DMS114 treated with DMSO at 0.1 percent for 48 hours (cell line): Measurements from ENCODE around the gene TAAR2.
A peak's percentile ranks its signal among the peaks of the same experiment; 100 is the strongest.
"Not testable (repeated sequence)": the region's sequence is repeated elsewhere in the genome, so short reads cannot be mapped to it uniquely, and the experiment has no call there.

ENCODE experiments used
- DNase-seq: peaks from one replicate; lab custom pipeline; 2025; ENCODE audit not compliant: unreplicated experiment; lab: John Stamatoyannopoulos, UW

Gene TAAR2, protein sequence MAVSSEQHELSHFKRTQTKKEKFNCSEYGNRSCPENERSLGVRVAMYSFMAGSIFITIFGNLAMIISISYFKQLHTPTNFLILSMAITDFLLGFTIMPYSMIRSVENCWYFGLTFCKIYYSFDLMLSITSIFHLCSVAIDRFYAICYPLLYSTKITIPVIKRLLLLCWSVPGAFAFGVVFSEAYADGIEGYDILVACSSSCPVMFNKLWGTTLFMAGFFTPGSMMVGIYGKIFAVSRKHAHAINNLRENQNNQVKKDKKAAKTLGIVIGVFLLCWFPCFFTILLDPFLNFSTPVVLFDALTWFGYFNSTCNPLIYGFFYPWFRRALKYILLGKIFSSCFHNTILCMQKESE

DNA sequence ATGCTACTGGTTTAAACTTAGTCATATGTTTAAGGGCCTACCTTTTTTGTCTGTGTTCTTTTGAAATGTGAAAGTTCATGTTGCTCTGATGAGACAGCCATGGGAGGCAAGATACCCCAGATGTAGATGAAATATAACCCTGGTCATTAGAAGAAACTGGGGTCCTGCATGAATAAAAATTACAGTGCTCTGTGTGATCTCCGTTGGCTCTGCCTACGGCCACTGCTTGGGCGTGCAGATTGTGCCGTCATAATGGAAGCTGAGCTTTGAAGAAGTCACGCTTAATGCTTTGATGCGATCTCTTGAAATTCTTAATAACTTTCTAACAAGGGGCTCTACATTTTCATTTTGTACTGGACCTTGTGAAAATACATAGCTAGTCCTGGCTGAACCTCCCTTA, at the start of gene TAAR2:
TAAR2 (minus strand) TSS at position 101 of the 400 bp plus-strand sequence; CDS start at position 101, 0 bp downstream.
- no peak for DNase-seq

DNA sequence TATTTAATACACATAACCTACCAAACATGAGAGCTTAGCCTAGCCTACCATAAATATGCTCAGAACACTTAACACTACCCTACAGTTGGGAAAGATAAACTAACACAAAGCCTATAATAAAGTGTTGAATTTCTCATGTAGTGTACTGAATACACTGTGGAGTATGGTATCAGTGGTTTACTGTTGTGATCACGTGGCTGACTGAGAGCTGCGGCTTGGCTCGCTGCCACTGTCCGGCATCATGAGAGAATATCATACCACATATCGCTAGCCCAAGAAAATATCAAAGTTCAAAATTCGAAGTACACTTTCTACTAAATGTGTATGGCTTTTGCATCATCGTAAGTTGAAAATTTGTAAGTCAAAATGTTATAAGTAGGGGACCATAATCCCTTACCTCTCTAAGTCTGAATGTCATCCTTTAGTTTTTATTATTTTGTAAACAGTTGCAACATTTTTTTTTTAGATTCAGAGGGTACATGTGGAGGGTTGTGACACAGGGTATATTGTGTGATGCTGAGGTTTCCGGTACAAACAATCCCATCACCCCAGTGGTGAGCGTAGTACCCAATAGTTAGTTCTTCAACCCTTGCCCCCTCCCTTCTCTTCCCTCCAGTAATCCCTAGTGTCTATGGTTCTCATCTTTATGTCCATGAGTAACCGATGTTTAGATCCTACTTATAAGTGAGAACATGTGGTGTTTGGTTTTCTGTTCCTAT, 49.5 kb upstream of the TAAR2 start:
- DNase-seq = no peak

DNA sequence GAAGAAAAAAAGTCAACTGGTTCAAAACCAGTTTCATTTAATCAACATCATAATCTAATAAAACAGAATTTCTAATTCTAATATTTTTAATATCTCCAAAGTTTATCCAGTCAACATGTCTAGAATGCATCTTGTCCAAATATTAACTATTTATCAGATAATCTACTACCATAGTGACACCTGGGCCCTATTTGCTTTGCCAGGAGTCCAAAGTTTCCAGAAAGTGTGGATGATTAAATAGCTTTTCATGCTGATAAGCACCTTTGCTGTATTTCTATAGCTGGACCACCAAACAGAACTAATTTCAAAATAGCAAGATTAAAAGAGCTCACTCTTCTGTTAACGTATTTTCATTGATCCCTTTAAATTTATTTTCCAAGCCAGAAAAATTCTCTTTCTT, 47.2 kb upstream of the TAAR2 start:
- DNase-seq = no peak

DNA sequence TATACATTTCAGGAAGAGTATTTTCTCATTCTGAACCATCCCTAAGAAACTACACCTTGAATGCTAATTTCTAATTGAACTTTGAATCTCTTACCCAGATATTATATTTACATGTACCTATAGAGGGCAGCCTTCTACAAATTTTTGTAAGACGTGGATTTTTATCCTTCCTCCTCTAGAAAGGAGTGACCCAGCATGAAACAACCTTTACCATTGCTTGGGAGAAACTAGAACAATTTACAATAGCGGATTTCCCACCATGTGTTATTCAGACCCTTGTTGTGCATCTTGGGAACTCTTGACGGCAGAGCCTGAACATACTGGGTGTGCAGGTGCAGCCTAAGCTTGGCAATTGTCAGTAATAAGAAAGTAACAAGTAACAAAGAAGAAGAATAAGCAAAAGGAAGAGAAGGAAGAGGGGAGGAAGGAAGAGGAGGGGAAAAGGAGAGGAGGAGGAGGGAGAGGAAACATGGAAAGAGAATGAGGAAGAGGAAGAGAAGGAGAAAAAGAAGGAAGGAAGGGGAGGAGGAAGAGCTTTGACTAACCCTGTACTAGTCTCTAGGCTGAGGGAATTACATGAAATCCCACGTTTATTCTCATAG, 45.7 kb upstream of the TAAR2 start:
- DNase-seq = peak; percentile 7

DNA sequence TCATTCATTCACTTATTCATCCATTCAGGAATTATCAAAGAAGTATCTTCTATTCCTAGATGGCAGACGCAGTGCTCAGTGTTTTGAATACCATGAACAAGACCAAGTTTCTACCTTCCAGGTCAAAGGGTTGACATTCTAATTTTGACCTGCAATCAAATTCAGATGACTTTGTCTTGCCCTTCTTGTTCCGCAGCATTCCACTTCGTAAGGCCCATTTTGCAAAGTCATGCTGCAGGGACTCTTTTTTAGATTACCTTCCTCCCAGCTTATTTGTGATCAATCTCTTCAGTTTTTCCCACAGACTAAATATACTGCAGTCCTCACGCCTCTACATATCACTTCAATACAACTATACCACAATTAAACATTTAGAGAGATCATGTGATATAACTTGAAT, 42.0 kb upstream of the TAAR2 start:
- no peak for DNase-seq

DNA sequence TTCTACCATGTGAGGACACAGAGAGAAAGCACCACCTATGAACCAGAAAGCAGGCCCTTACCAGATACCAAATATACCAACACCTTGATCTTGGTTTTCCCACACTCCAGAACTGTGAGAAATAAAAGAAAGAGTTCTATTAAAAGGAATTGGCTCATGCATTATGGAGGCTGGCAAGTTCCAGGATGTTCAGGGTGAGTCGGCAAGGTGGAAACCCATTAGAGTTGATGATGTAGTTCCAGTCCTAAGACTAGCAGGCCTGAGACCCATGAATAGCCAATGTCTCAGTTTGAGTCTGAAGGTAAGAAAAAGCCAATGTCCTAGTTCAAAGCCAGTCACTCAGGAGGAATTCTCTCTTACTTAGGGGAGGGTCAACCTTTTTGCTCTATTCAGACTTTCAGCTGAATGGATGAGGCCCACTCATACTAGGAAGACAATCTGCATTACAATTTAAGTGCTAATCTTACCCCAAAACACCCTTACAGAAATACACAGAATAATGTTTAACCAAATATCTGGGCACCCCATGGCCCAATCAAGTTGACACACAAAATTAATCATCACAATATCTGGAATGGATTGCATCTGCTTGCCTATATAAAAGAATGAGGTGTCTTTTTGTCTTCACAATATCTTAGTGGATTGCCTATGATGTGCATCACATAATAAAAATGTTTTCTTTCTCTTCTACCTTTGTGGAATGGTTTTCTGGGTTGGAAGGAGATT, 40.4 kb upstream of the TAAR2 start:
- no peak for DNase-seq

DNA sequence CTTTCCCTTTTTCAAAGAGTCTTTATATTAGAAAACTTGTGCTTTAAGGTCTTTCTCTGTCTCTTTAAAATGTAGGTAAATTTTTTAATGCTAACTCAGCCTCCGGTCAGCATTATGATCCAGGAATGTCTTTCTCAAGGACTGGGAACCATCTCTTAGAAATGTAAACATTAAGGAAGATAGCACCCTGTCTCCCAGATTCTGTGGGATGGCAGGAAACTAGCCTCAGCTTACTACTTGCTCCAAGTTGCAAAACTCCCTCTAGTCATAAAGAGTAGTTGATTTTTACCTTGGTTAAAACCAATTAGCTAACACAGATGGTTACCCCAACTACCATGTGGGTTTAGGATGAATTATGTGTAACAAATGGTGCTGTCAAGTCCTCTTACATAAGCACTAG, 39.6 kb upstream of the TAAR2 start:
- DNase-seq = no peak

DNA sequence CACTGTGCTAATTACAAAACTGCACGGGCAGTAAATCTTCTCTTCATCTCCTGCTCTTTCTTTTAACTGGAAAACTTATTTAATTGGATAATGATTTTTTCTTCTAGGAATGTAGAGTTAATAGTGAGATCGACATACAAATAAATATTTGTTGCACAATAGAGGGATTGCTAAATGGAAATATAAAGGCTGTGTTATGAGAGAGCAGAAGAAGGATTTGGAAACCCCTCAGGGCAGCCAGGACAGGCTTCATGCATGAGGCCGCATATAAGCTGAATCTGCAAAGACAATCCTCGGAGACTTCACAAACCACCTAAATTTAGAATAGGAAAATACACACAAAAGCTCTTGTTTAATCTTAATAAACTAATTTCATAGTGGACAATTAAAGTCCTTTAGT, 37.8 kb upstream of the TAAR2 start:
- no peak for DNase-seq

DNA sequence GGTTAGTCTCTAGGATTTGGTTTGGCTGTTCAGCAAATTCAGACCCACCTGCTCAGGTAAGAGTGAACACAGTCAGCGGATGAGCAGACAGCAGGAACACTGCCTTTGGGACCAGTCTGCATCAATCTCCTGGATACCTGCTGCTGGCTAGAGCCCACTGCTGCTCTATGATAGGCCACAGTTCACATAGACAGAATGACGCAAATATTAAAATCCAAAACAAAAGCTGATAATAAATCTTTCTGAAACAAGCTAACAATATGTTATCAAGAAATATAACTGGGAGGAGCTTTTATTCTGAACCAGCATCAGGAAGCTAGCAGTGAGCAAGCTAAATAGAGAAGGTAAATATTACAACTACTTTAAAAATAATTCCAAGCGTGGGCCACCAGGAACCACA, 35.0 kb upstream of the TAAR2 start, which contains the start of gene TAAR1:
TAAR1 (minus strand) TSS at position 101 of the 400 bp plus-strand sequence. CDS start 13,179 bp downstream, outside the sequence.
- no peak for DNase-seq

DNA sequence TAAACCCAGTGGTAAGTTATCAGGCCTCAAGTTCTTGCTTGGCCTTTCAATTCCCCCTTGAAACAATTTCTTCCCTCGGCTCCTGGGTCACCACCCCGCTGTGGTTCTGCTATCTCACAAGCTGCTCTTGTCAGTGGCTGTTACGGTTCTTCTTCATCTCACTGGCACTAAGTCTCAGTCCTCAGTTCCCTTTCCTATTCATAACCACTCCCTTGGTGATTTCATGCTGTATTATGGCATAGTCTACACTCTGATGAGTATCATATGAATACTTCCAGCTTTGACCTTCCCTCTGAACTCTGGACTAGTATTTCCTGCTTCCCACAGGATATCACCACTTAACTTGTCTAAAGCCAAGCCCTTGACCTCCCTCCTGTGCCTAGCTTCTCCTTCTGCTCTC, 27.0 kb upstream of the TAAR2 start:
- no peak for DNase-seq

DNA sequence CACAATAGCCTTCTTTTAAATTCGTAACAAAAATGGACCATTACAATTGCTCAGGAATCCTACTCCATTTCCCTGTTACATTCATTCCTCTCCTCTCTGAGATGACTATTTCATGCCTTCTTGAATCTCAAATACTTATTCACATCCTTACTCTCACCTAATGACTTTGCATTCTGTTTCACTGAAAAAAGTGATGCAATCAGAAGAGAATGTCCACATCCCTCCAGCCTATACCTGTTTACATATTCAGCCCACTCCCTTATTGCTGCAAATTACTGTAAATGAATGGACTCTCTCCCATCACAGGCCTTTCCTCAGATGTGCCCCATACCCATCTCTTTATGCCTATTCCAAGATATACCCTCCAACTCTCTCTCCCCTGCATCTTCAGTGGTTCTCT, 26.4 kb upstream of the TAAR2 start:
- DNase-seq = no peak

DNA sequence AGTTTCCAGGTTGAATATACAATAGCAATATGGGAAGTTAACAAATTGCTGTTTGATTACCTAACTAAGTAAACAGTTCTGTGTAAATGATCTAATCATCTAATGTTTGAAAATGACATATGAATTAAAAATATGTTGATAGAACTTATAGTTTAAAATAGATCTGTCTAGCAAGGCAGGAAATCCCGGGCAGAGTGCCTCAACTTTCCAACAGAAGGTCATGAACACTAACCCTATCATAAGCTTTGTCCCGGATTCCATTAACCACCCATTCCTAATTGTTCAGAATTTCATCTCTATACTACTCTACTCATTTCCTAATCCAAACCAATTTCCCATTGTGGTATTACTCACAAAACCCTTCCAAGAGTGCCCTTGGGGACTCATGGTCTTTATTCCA, 24.8 kb upstream of the TAAR2 start:
- DNase-seq = no peak

DNA sequence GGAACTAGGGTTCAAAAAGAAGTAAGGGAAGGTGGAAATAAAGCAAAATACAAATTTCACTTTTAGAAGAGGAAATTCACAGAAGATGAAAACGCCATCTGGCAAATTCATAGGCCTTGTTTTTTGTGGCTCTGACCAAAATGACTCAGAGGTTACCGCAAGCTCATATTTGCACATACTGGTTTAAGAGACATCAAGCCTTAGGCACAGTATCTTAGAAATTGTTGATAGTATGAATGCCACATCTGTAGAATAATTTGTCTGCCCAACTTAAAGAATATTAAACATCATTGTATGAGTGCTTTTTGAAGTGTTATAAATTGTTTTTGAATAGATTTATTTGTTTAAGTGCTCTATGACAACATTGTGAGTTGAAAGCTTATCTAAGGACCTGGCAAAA, 24.3 kb upstream of the TAAR2 start:
- no peak for DNase-seq

DNA sequence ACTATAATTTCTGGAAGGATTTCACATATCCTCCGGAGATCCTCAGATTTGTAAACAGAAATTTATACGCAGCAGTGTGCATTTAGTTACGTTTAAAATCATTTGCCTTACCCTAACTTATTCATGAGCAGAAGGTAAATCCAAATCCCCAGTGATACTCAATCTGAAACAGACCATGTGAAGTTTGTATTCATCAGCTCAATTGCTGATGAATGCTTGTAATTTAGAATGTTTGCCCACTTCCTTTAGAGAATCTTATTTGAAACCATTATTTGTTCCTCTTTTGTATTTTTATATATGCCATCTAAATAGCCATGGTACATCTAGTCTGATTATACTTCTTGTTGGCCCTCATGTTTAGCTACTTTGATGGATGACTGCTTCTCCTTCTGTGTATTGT, 19.5 kb upstream of the TAAR2 start:
- DNase-seq = no peak

DNA sequence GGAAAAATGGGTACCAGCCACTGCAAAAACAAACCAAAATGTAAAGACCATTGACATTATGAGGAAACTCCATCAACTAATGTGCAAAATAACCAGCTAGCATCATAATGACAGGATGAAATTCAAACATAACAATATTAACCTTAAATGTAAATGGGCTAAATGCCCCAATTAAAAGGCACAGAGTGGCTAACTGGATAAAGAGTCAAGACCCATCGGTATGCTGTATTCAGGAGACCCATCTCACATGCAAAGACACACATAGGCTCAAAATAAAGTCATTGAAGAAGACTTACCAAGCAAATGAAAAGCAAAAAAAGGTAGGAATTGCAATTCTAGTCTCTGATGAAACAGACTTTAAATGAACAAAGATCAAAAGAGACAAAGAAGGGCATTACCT, 13.1 kb upstream of the TAAR2 start:
- not testable (repeated sequence) for DNase-seq

DNA sequence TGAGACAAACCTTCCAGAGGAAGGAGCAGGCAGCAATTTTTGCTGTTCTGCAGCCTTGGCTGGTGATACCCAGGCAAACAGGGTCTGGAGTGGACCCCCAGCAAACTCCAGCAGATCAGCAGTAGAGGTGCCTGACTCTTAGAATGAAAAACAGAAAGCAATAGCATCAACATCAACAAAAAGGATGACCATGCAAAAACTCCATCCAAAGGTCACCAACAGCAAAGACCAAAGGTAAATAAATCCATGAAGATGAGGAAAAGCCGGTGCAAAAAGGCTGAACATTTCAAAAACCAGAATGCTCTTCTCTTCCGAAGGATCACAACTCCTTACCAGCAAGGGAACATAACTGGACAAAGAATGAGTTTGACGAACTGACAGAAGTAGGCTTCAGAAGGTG, 11.8 kb upstream of the TAAR2 start:
- DNase-seq = not testable (repeated sequence)

DNA sequence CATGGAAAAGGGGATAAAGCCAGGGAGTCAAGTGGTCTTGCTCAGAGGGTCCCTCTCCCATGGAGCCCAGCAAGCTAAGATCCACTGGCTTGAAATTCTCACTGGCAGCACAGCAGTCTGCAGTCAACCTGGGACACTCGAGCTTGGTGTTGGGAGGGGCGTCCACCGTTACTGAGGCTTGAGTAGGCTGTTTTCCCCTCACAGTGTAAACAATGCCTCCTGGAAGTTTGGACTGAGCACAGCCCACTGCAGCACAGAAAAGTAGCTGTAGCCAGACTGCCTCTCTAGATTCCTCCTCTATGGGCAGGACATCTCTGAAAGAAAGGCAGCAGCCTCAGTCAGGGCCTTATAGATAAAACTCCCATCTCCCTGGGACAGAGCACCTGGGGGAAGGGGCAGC, 11.2 kb upstream of the TAAR2 start:
- DNase-seq = not testable (repeated sequence)

DNA sequence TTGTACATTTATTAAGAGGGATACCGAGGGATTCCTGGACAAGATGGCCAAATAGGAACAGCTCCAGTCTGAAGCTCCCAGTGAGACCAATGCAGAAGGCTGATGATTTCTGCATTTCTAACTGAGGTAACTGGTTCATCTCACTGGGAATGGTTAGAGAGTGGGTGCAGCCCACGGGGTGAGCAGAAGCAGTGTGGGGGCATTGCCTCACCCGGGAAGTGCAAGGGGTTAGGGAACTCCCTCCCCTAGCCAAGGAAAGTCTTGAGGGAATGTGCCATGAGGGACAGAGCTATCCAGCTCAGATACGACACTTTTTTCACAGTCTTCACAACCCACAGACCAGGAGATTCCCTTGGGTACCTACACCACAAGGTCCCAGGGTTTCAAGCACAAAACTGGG, 10.7 kb upstream of the TAAR2 start:
- no peak for DNase-seq

DNA sequence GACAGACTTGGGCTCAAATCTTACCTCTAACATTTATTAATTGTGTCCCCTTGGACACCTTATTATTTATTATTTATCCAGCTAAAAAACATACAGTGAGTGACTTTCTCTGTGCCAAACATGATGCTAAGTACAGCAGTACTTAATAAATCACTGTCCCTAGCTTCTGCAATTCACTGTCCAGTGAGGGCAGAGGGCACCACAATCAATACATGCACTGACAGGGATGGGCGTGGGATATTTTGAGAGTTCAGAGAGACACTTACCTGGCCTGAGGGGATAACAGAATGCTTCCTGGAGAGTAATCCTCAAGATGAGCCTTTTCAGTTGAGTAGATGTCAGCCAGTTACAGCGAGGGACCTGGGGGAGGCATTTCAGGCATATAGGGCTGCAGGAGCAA, 9.3 kb upstream of the TAAR2 start:
- DNase-seq = no peak

DNA sequence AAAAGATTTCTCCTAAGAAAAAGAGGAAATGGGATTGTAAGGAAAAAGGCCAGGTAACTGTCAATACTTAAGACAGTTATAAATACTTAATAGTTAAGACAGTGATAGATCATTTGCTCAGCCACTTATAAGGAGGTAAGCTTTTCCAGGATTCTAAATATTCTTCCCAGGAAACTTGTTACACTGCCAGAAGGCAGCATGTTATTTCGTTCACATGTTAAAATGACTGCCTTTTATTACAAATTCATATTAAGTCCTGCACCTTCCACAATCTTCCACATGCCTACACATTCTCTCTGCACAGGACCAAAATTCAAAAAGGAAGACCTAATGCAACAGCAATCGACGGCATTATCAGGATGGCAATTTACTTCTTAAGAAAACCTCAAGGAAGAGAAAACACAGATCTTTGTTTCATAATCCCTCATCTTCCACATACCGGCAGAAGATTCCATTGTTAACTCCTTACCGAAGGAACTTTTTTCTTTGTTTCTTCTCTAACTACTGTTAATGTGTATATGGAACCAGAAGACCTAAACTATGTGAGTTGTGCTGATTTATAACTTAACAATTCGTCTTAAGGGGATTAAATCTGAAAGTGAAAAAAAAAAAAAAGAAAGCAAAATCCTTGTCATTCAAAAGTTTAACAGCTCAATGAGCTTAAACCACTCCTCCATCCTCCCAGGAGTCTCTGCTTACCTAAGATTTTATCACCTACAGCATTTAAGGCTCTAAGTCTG, 799 bp downstream of the TAAR2 start:
- DNase-seq = no peak

DNA sequence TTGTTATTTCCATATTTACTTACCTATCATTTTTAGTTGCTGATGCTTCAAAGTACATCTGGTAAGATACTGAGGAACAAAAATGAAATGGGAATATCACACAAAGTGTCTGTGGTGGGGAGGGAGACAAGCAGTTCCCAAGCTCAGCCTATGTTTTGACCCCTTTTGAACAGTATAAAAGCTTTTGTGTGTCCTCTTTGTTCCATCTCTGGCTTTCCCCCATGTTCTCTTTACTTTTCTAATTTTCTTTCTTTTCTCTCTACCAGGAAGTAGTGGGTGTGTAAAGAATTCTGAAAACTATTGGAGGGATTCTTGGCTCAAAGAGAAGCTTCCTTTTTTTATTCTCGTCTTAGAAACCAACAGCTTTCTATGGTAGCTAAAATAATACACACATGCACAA, 7.4 kb downstream of the TAAR2 start:
- no peak for DNase-seq
